MM.1S (cell line): ENCODE data around the gene PROC.
"Not testable (repeated sequence)": the region's sequence is repeated elsewhere in the genome, so short reads cannot be mapped to it uniquely, and the experiment has no call there.

Experiments used
- DNase-seq: peaks from one replicate; pipeline ENCODE4 v3.0.0-alpha.2; 2015
- H2AFZ ChIP-seq: fragments of 300-600 bp; sonication (generic); 2 replicates; pipeline ENCODE4 v1.6.0; 2016; ENCODE audit warnings: antibody characterized with exemption, low read length
- H3F3A ChIP-seq: fragments of 300-600 bp; sonication (generic); 2 replicates; pipeline ENCODE4 v1.6.1; 2016; ENCODE audit warnings: mild to moderate bottlenecking, antibody characterized with exemption, low read length, moderate library complexity, mixed read lengths; ENCODE audit not compliant: insufficient read depth
- H3K27ac ChIP-seq: fragments of 300-600 bp; sonication (generic); 2 replicates; pipeline ENCODE4 v1.5.1; 2016; ENCODE audit warnings: mild to moderate bottlenecking, low read length
- H3K27me3 ChIP-seq: fragments of 300-600 bp; sonication (generic); replicated peaks from 2 replicates; pipeline ENCODE4 v1.6.0; 2016; ENCODE audit warnings: low read length; ENCODE audit not compliant: insufficient read depth
- H3K36me3 ChIP-seq: fragments of 300-600 bp; sonication (generic); replicated peaks from 2 replicates; pipeline ENCODE4 v1.6.1; 2016; ENCODE audit warnings: mild to moderate bottlenecking, low read length, mixed read lengths; ENCODE audit not compliant: insufficient read depth
- H3K4me1 ChIP-seq: fragments of 300-600 bp; sonication (generic); 2 replicates; pipeline ENCODE4 v1.6.1; 2016; ENCODE audit warnings: low read length, mixed read lengths
- H3K4me2 ChIP-seq: fragments of 300-600 bp; sonication (generic); 2 replicates; pipeline ENCODE4 v1.6.0; 2016; ENCODE audit warnings: low read depth, low read length
- H3K4me3 ChIP-seq: fragments of 300-600 bp; sonication (generic); 2 replicates; pipeline ENCODE4 v1.5.1; 2016; ENCODE audit warnings: low read length, mixed read lengths
- H3K79me2 ChIP-seq: fragments of 300-600 bp; sonication (generic); 2 replicates; pipeline ENCODE4 v1.6.1; 2016; ENCODE audit warnings: mixed run types, low read length, mixed read lengths
- H3K9ac ChIP-seq: fragments of 300-600 bp; sonication (generic); 2 replicates; pipeline ENCODE4 v1.6.1; 2016; ENCODE audit warnings: low read length, mixed read lengths
- H3K9me2 ChIP-seq: fragments of 300-600 bp; sonication (generic); replicated peaks from 2 replicates; pipeline ENCODE4 v1.6.1; 2016; ENCODE audit warnings: mild to moderate bottlenecking, low read length, mixed read lengths; ENCODE audit not compliant: insufficient read depth
- H3K9me3 ChIP-seq: fragments of 300-600 bp; sonication (generic); replicated peaks from 2 replicates; pipeline ENCODE4 v1.6.1; 2016; ENCODE audit warnings: mild to moderate bottlenecking, low read length, mixed read lengths; ENCODE audit not compliant: insufficient read depth
- H4K20me1 ChIP-seq: fragments of 300-600 bp; sonication (generic); 2 replicates; pipeline ENCODE4 v1.6.1; 2016; ENCODE audit warnings: mild to moderate bottlenecking, low read length, moderate library complexity, mixed read lengths; ENCODE audit not compliant: insufficient read depth
- EZH2 ChIP-seq: fragments of 300-600 bp; sonication (generic); optimal IDR thresholded peaks from 2 replicates; pipeline ENCODE3; 2017; ENCODE audit warnings: low read depth, mild to moderate bottlenecking, antibody characterized with exemption, low read length, mixed read lengths
- EZH2phosphoT487 ChIP-seq: fragments of 300-600 bp; sonication (generic); IDR thresholded peaks from 2 replicates; pipeline ENCODE4 v1.6.1; 2018; ENCODE audit warnings: antibody characterized with exemption, low read length
- TF ChIP-seq, protein P1 (sequence below): fragments of 300-600 bp; sonication (generic); IDR thresholded peaks from 2 replicates; pipeline ENCODE4 v1.5.1; 2016; ENCODE audit warnings: antibody characterized with exemption, low read length, mixed read lengths

The PROC gene

DNA sequence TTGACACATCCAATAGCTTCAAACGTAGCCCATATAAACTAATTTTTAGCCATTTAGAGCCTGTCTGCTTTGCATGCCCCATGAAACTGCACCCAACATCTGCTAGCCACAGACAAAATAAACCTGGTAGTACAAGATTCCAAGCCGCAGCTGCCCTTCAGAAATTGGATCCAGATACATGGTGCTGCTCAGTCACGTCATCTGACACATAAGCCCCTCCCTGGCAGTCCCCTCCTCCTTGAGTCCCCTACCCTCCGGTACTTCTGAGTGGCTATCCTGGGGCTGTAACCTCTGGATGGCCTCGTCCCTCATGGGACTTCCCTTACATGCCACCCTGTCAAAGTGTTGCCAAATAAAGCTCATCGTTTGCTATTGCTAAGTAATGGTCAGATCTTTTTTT, 33.8 kb downstream of the PROC start:
- Histone ChIP-seq H3K9ac (no peak overlapping the region), H3K9me2 (no peaks in the 10 kb centered on the region), H3K9me3 (no peaks in the 10 kb centered on the region), H3K36me3 (no peaks in the 10 kb centered on the region), H3K4me2 (no peak overlapping the region), H3K4me1 (no peaks in the 10 kb centered on the region), H3K4me3 (no peak overlapping the region), H3K27ac (no peak overlapping the region), H2AFZ (no peak overlapping the region), H3F3A (no peaks in the 10 kb centered on the region), H3K79me2 (no peaks in the 10 kb centered on the region), H3K27me3 (no peaks in the 10 kb centered on the region), H4K20me1 (no peaks in the 10 kb centered on the region)
- DNase-seq = no peak
- TF ChIP-seq, protein P1, sequence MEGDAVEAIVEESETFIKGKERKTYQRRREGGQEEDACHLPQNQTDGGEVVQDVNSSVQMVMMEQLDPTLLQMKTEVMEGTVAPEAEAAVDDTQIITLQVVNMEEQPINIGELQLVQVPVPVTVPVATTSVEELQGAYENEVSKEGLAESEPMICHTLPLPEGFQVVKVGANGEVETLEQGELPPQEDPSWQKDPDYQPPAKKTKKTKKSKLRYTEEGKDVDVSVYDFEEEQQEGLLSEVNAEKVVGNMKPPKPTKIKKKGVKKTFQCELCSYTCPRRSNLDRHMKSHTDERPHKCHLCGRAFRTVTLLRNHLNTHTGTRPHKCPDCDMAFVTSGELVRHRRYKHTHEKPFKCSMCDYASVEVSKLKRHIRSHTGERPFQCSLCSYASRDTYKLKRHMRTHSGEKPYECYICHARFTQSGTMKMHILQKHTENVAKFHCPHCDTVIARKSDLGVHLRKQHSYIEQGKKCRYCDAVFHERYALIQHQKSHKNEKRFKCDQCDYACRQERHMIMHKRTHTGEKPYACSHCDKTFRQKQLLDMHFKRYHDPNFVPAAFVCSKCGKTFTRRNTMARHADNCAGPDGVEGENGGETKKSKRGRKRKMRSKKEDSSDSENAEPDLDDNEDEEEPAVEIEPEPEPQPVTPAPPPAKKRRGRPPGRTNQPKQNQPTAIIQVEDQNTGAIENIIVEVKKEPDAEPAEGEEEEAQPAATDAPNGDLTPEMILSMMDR = no peak
- no peak for TF ChIP-seq EZH2phosphoT487
- no peak for TF ChIP-seq EZH2

DNA sequence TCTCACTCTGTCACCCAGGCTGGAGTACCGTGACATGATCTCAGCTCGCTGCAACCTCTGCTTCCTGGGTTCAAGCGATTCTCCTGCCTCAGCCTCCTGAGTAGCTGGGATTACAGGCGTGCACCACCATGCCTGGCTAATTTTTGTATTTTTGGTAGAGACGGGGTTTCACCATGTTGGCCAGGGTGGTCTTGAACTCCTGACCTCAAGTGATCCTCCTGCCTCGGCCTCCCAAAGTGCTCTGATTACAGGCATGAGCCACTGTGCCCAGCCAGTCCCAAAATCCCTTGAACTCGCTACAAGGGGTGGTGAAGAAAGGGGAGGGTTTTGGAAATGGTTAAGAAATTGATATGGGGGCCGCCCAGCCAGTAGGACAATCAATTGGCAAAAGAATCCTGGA, 34.2 kb downstream of the PROC start:
- H2AFZ ChIP-seq, H3K4me3 ChIP-seq, H3K4me2 ChIP-seq, H4K20me1 ChIP-seq, H3K9me2 ChIP-seq, DNase-seq, H3K9ac ChIP-seq, H3K4me1 ChIP-seq, H3K27ac ChIP-seq, H3K79me2 ChIP-seq, H3K9me3 ChIP-seq, H3F3A ChIP-seq, H3K36me3 ChIP-seq, H3K27me3 ChIP-seq: not testable (repeated sequence)

GRCh38 chr2:127453013-127453391, 34.8 kb downstream of the PROC start:
- TF ChIP-seq, protein P1 = no peak
- TF ChIP-seq EZH2 (no peak), EZH2phosphoT487 (no peak)
- DNase-seq = no peak
- Histone ChIP-seq H3K27ac (no peak overlapping the region), H3K9ac (no peak overlapping the region), H3K36me3 (no peaks in the 10 kb centered on the region), H3K4me2 (no peak overlapping the region), H3K9me3 (no peaks in the 10 kb centered on the region), H3F3A (no peaks in the 10 kb centered on the region), H3K9me2 (no peaks in the 10 kb centered on the region), H3K27me3 (no peaks in the 10 kb centered on the region), H3K4me1 (0 out of 2 replicates have a peak, but pooled peaks cover 3% of the 10 kb centered on the region), H4K20me1 (no peaks in the 10 kb centered on the region), H2AFZ (no peak overlapping the region), H3K4me3 (no peak overlapping the region), H3K79me2 (no peaks in the 10 kb centered on the region)

DNA sequence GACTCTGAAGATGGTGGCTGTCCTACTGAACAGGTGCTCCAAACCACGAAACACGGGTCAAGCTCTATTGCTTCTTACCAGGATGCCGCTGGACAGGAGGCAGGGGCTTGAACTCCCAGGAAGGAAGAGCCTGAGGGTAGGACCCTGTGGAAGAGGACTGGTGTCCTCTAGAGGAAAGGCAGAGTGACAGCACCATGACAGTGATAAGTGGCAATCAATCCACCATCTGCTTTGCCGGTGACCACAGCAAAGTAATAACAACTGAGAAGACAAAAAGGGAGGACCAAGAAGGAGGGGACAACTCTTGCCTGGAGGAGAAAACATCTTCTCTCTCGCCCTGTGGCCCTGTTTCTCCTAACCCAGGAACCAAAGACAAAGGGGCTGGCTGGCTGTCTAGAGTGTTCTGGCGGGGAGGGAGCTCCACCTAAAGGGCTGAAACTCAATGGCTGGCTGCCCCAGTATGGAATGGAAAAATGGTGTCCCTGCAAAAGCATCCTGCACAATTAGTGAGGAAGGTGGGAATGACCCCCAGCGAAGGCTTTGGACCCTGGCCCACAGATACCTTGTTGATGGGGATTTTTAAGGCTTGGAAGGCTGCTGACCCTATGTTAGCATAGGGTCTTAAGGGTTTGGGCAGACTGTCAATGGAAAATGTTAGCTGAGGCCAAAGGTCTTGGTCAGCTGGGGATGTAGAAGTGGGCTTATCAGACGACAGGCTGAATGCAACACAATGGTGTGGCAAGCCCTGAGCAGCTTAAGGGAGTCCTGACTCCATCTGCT, 35.4 kb downstream of the PROC start:
- Histone ChIP-seq H3F3A (no peaks in the 10 kb centered on the region), H3K4me3 (no peak overlapping the region), H3K79me2 (no peaks in the 10 kb centered on the region), H3K27me3 (no peaks in the 10 kb centered on the region), H3K9ac (no peak overlapping the region), H3K9me2 (no peaks in the 10 kb centered on the region), H4K20me1 (no peaks in the 10 kb centered on the region), H3K4me2 (no peak overlapping the region), H2AFZ (no peak overlapping the region), H3K27ac (no peak overlapping the region), H3K4me1 (0 out of 2 replicates have a peak, but pooled peaks cover 7% of the 10 kb centered on the region), H3K36me3 (no peaks in the 10 kb centered on the region), H3K9me3 (no peaks in the 10 kb centered on the region)
- TF ChIP-seq EZH2phosphoT487 (no peak), EZH2 (no peak)
- TF ChIP-seq, protein P1 = no peak
- DNase-seq = no peak
